ENCODE data around the gene MOAP1. TPM values are rescaled to one million over a fixed set of nuclear protein-coding genes. Genes with fewer than 3 reads are reported as not detected.

MOAP1 gene
- total and polyA plus RNA-seq, 2 of the 8 experiments (the other 6 are each of a cell fraction or from before 2014, with no cell fraction given) = 18.3 to 20.1 TPM

- no peaks in the 10 kb centered on the region for H3K79me2 ChIP-seq (ENCODE audit: control insufficient read depth in 1 of 2, insufficient read depth in 2 of 2, low read length in 2 of 2)
- H2AFZ ChIP-seq (ENCODE audit: low read length) = no peak overlapping the region
- no peaks in the 10 kb centered on the region for H3K9me3 ChIP-seq (ENCODE audit: insufficient read depth in 2 of 2, low read depth in 1 of 2, low read length in 1 of 2)
- no peak overlapping the region for H3K56ac ChIP-seq (replicated peaks; ENCODE audit: insufficient read length, low read depth, low read length)
- H3K23ac ChIP-seq (ENCODE audit: insufficient read length) = no peak overlapping the region
- H3K14ac ChIP-seq (ENCODE audit: insufficient read length) = no peak overlapping the region
- no peaks in the 10 kb centered on the region for H3K23me2 ChIP-seq (ENCODE audit: low read depth, low read length)
- no peaks in the 10 kb centered on the region for H4K20me1 ChIP-seq (replicated peaks in 1 of 2; ENCODE audit: control insufficient read depth in 1 of 2, insufficient read depth in 2 of 2, low read length in 2 of 2)
- H3K9ac ChIP-seq (replicated peaks in 1 of 4; ENCODE audit: extremely low read depth in 1 of 4, low read depth in 3 of 4, low read length in 3 of 4) = no peak overlapping the region
- H3K4ac ChIP-seq (replicated peaks; ENCODE audit: insufficient read length, low read depth, low read length) = no peak overlapping the region
- no peak overlapping the region for H3K27ac ChIP-seq (ENCODE audit: low read depth, low read length)
- ChIA-PET CTCF (ENCODE audit: partially characterized antibody) (interaction anchor here (1.2 to 1.4 kb wide), 2 partner anchors 12 to 24 kb away, joined by 3 to 5 read pairs; partner anchors contain the start of genes GON7 and UBR7), POLR2A (ENCODE audit: partially characterized antibody) (no interaction called here)
- no peak overlapping the region for H4K8ac ChIP-seq (ENCODE audit: extremely low read depth, insufficient read depth, low read length)
- FAIRE-seq (no peak), DNase-seq (ENCODE audit: low read depth in 1 of 2, low spot score in 2 of 2) (no peak)
- no peak overlapping the region for H3K4me2 ChIP-seq (ENCODE audit: insufficient read depth in 1 of 2, low read depth in 2 of 2, low read length in 2 of 2)
- peaks cover 6 to 15% (median 8%) of the 10 kb centered on the region in 4 experiments; a peak in 4 of 8 replicates for H3K36me3 ChIP-seq (ENCODE audit: control insufficient read depth in 2 of 4, insufficient read depth in 4 of 4, low read length in 3 of 4)
- H2BK12ac ChIP-seq (ENCODE audit: low read depth, low read length) = no peak overlapping the region
- no peaks in the 10 kb centered on the region; a peak in 3 of 7 replicates for H3K4me1 ChIP-seq (replicated peaks in 1 of 4; ENCODE audit: control insufficient read depth in 3 of 4, insufficient read depth in 4 of 4, low read length in 3 of 4)
- H2BK15ac ChIP-seq (ENCODE audit: low read length) = no peak overlapping the region
- WGBS, 2 experiments (ENCODE audit: extremely low coverage in 1 of 2, insufficient coverage in 1 of 2, insufficient read length in 1 of 2, insufficient replicate concordance in 2 of 2, low coverage in 1 of 2, low lambda C conversion rate in 2 of 2, missing lambda C conversion rate in 1 of 2) = 99% methylated on average over 15 of the region's 16 CpGs; no CpG with 5 or more reads in 1 of the 2 experiments
- no peak overlapping the region for H2AK5ac ChIP-seq (ENCODE audit: low read depth, low read length)
- no peak overlapping the region; the same call in 1 of the 2 replicates for H2BK5ac ChIP-seq (ENCODE audit: low read depth, low read length)
- no peak overlapping the region for H4K91ac ChIP-seq (replicated peaks; ENCODE audit: insufficient read length, low read length)
- H4K5ac ChIP-seq (ENCODE audit: insufficient read length, low read depth, low read length) = no peak overlapping the region
- H3K27me3 ChIP-seq (replicated peaks in 1 of 4; ENCODE audit: control insufficient read depth in 3 of 4, extremely low read depth in 1 of 4, insufficient read depth in 3 of 4, low read length in 3 of 4) = no peaks in the 10 kb centered on the region; a peak in 1 of 7 replicates
- no peak overlapping the region for H2BK20ac ChIP-seq (ENCODE audit: low read length)
- no peaks in the 10 kb centered on the region for H3K79me1 ChIP-seq (ENCODE audit: low read depth, low read length)
- H2BK120ac ChIP-seq (replicated peaks; ENCODE audit: low read depth, low read length) = no peak overlapping the region
- no peak overlapping the region for H3K4me3 ChIP-seq (ENCODE audit: extremely low read depth in 1 of 4, insufficient read depth in 2 of 4, low read depth in 3 of 4, low read length in 4 of 4)
- no peak overlapping the region for H3K18ac ChIP-seq (ENCODE audit: extremely low read depth, low read length)
- TF ChIP-seq PHF8 (conservative IDR thresholded peaks at IDR 0.05; ENCODE audit: low read depth, low read length) (no peak), CBX8 (IDR thresholded peaks at IDR 0.05; ENCODE audit: borderline replicate concordance, low read depth, low read length) (no peak), SIX5 (IDR thresholded peaks at IDR 0.05; ENCODE audit: low read depth, low read length) (no peak), RFX5 (IDR thresholded peaks at IDR 0.05; ENCODE audit: borderline replicate concordance, low read depth, low read length) (no peak), CHD1 (IDR thresholded peaks at IDR 0.05; ENCODE audit: low read depth, low read length) (no peak), USF2 (IDR thresholded peaks at IDR 0.05; ENCODE audit: low read length) (no peak), CBX5 (IDR thresholded peaks at IDR 0.05; ENCODE audit: low read depth, low read length) (no peak), CREB1 (IDR thresholded peaks at IDR 0.05) (no peak), CTBP2 (IDR thresholded peaks at IDR 0.05; ENCODE audit: borderline replicate concordance, insufficient read depth, insufficient read length, low read length) (no peak), RBBP5 (IDR thresholded peaks at IDR 0.05; ENCODE audit: borderline replicate concordance, low read depth, low read length) (no peak), TCF12 (IDR thresholded peaks at IDR 0.05; ENCODE audit: low read depth, low read length) (no peak), POLR2A (IDR thresholded peaks at IDR 0.05; ENCODE audit: control extremely low read depth in 1 of 2, low read depth in 2 of 2, low read length in 2 of 2) (no peak), NRF1 (IDR thresholded peaks at IDR 0.05; ENCODE audit: low read depth, low read length) (no peak), BACH1 (IDR thresholded peaks at IDR 0.05; ENCODE audit: low read length) (no peak)
These were observed 45.8 kb upstream of the MOAP1 start for GRCh38 chr14:93230539-93230938.
